ENCODE results near the gene DHRSX. TPM values are rescaled to one million over a fixed set of nuclear protein-coding genes. Genes with fewer than 3 reads are reported as not detected.

DHRSX gene
- total and polyA plus RNA-seq, 9 of the 15 experiments (the other 6 are each of a cell fraction or from before 2014, with no cell fraction given): 0.59 to 11.0 (median 6.2) TPM

DNA sequence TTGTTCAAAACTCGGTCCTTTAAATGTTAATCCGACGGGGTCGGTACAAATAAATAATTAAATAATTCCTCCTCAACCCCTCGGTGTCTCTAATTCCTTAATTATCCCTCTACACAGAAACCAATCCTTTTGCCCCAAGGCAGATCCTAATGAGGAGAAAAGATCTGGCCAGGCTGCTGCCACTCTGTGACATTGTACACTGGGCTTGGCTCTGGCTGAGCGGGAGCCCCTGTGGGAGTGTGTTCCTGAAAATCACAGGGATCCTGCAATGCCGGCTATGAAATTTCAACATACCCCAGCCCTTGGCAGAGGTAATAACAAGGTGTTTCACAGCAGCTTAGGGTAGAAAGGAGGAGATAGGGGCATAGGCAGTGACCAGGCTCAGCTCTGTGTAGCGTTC lies 96.0 kb downstream of the DHRSX start:
- Histone ChIP-seq H3K4me3 (no peak overlapping the region), H3K9ac (ENCODE audit: insufficient read depth in 1 of 2, low read depth in 2 of 2, low read length in 2 of 2) (no peak overlapping the region), H3K9me3 (replicated peaks; ENCODE audit: control insufficient read depth, insufficient read depth, low read depth, low read length) (peaks cover 3% of the 10 kb centered on the region), H3K27ac (ENCODE audit: extremely low read depth, low read depth, low read length) (no peak overlapping the region), H3K4me2 (ENCODE audit: insufficient read depth, low read length) (no peak overlapping the region), H3K27me3 (ENCODE audit: control insufficient read depth in 2 of 2, insufficient read depth in 2 of 2, low read length in 2 of 2) (no peaks in the 10 kb centered on the region), H3K36me3 (ENCODE audit: control insufficient read depth, insufficient read depth, low read length) (peaks cover 4% of the 10 kb centered on the region; the same call in 1 of the 3 replicates), H3K9me1 (ENCODE audit: control insufficient read depth, insufficient read depth, low read length) (no peaks in the 10 kb centered on the region), H2AFZ (ENCODE audit: low read depth, low read length) (no peak overlapping the region), H4K20me1 (replicated peaks; ENCODE audit: control insufficient read depth, insufficient read depth, low read length) (no peaks in the 10 kb centered on the region), H3K79me2 (ENCODE audit: control insufficient read depth, insufficient read depth, low read length) (no peaks in the 10 kb centered on the region), H3K4me1 (replicated peaks in 1 of 2; ENCODE audit: control insufficient read depth in 2 of 2, insufficient read depth in 2 of 2, low read length in 2 of 2) (no peaks in the 10 kb centered on the region)
- no peak for FAIRE-seq
- in situ Hi-C loops (cut with MboI): no loop called here
- WGBS (ENCODE audit: insufficient coverage, low coverage, missing lambda C conversion rate): 82% methylated on average over 7 of the region's 8 CpGs
- intact Hi-C loops (cut with micrococcal nuclease): no loop called here
- no TSS peak for BruUV-seq (replicated peaks)
- no peak for ATAC-seq
- CTCF ChIA-PET (ENCODE audit: low intra/inter-chr PET ratio): no interaction called here
- POLR2A ChIA-PET: no interaction called here
- DNase-seq (ENCODE audit: extremely low read depth in 1 of 4, low spot score in 3 of 4): no peak
- TF ChIP-seq TAF1 (IDR thresholded peaks at IDR 0.05; ENCODE audit: control insufficient read depth, extremely low read depth, insufficient read depth, low read length, severe bottlenecking) (no peak), CBX3 (IDR thresholded peaks at IDR 0.05; ENCODE audit: borderline replicate concordance in 1 of 2, low read length in 2 of 2) (no peak), MTA3 (IDR thresholded peaks at IDR 0.05; ENCODE audit: borderline replicate concordance) (no peak), EGR1 (conservative IDR thresholded peaks at IDR 0.05) (no peak), CXXC5 (CRISPR knock-in tag; IDR thresholded peaks at IDR 0.05) (no peak), CC2D1A (IDR thresholded peaks at IDR 0.05) (no peak), ZNF561 (CRISPR knock-in tag; conservative IDR thresholded peaks at IDR 0.05) (no peak), NCOA4 (IDR thresholded peaks at IDR 0.05; ENCODE audit: partially characterized antibody) (no peak)
- TF ChIP-seq, protein P1, sequence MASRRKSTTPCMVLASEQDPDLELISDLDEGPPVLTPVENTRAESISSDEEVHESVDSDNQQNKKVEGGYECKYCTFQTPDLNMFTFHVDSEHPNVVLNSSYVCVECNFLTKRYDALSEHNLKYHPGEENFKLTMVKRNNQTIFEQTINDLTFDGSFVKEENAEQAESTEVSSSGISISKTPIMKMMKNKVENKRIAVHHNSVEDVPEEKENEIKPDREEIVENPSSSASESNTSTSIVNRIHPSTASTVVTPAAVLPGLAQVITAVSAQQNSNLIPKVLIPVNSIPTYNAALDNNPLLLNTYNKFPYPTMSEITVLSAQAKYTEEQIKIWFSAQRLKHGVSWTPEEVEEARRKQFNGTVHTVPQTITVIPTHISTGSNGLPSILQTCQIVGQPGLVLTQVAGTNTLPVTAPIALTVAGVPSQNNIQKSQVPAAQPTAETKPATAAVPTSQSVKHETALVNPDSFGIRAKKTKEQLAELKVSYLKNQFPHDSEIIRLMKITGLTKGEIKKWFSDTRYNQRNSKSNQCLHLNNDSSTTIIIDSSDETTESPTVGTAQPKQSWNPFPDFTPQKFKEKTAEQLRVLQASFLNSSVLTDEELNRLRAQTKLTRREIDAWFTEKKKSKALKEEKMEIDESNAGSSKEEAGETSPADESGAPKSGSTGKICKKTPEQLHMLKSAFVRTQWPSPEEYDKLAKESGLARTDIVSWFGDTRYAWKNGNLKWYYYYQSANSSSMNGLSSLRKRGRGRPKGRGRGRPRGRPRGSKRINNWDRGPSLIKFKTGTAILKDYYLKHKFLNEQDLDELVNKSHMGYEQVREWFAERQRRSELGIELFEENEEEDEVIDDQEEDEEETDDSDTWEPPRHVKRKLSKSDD (conservative IDR thresholded peaks at IDR 0.05; ENCODE audit: low read length): no peak
- TF ChIP-seq, protein P2, sequence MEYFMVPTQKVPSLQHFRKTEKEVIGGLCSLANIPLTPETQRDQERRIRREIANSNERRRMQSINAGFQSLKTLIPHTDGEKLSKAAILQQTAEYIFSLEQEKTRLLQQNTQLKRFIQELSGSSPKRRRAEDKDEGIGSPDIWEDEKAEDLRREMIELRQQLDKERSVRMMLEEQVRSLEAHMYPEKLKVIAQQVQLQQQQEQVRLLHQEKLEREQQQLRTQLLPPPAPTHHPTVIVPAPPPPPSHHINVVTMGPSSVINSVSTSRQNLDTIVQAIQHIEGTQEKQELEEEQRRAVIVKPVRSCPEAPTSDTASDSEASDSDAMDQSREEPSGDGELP (CRISPR knock-in tag; IDR thresholded peaks at IDR 0.05; ENCODE audit: borderline replicate concordance): no peak
- TF ChIP-seq, protein P3, sequence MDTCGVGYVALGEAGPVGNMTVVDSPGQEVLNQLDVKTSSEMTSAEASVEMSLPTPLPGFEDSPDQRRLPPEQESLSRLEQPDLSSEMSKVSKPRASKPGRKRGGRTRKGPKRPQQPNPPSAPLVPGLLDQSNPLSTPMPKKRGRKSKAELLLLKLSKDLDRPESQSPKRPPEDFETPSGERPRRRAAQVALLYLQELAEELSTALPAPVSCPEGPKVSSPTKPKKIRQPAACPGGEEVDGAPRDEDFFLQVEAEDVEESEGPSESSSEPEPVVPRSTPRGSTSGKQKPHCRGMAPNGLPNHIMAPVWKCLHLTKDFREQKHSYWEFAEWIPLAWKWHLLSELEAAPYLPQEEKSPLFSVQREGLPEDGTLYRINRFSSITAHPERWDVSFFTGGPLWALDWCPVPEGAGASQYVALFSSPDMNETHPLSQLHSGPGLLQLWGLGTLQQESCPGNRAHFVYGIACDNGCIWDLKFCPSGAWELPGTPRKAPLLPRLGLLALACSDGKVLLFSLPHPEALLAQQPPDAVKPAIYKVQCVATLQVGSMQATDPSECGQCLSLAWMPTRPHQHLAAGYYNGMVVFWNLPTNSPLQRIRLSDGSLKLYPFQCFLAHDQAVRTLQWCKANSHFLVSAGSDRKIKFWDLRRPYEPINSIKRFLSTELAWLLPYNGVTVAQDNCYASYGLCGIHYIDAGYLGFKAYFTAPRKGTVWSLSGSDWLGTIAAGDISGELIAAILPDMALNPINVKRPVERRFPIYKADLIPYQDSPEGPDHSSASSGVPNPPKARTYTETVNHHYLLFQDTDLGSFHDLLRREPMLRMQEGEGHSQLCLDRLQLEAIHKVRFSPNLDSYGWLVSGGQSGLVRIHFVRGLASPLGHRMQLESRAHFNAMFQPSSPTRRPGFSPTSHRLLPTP (IDR thresholded peaks at IDR 0.05; ENCODE audit: borderline replicate concordance, extremely low read depth, insufficient read length): no peak
- TF ChIP-seq, protein P4, sequence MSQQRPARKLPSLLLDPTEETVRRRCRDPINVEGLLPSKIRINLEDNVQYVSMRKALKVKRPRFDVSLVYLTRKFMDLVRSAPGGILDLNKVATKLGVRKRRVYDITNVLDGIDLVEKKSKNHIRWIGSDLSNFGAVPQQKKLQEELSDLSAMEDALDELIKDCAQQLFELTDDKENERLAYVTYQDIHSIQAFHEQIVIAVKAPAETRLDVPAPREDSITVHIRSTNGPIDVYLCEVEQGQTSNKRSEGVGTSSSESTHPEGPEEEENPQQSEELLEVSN (IDR thresholded peaks at IDR 0.05; ENCODE audit: borderline replicate concordance in 1 of 2, extremely low read depth in 1 of 2, insufficient read depth in 1 of 2, insufficient read length in 1 of 2, low read depth in 1 of 2, low read length in 1 of 2, poor library complexity in 1 of 2, severe bottlenecking in 1 of 2): no peak
- TF ChIP-seq, protein P5, sequence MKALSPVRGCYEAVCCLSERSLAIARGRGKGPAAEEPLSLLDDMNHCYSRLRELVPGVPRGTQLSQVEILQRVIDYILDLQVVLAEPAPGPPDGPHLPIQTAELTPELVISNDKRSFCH (CRISPR knock-in tag; IDR thresholded peaks at IDR 0.05): no peak
- TF ChIP-seq, protein P5 (tag; IDR thresholded peaks at IDR 0.05): no peak
